Mesendoderm (in vitro differentiated cells): ENCODE measurements around the gene ARL15.

ENCODE experiments used
- DNase-seq: peaks from one replicate; pipeline ENCODE4 v3.0.0; 2013
- H2AK5ac ChIP-seq: 2 replicates; pipeline ENCODE4 v1.6.1; 2013; ENCODE audit warnings: low read length, inconsistent platforms
- H2BK120ac ChIP-seq: 2 replicates; pipeline ENCODE4 v1.6.1; 2013; ENCODE audit warnings: low read depth, mild to moderate bottlenecking, low read length, moderate library complexity, mixed read lengths
- H2BK15ac ChIP-seq: replicated peaks from 2 replicates; pipeline ENCODE4 v1.6.1; 2013; ENCODE audit warnings: low read depth, mild to moderate bottlenecking, moderate library complexity
- H2BK5ac ChIP-seq: 2 replicates; pipeline ENCODE4 v1.6.1; 2013; ENCODE audit warnings: low read length, inconsistent platforms
- H3K18ac ChIP-seq: 2 replicates; pipeline ENCODE4 v1.6.1; 2013; ENCODE audit warnings: mild to moderate bottlenecking, low read length, mixed read lengths
- H3K23ac ChIP-seq: one replicate; pipeline ENCODE4 v1.6.1; 2013; ENCODE audit warnings: low read length
- H3K27ac ChIP-seq: 2 replicates; pipeline ENCODE4 v1.5.1; 2013; ENCODE audit warnings: low read depth, mild to moderate bottlenecking, inconsistent platforms, low read length, moderate library complexity
- H3K27me3 ChIP-seq: 2 replicates; pipeline ENCODE4 v1.6.1; 2013; ENCODE audit warnings: low read length, control low read depth, mild to moderate bottlenecking, inconsistent platforms; ENCODE audit not compliant: insufficient read depth, poor library complexity
- H3K36me3 ChIP-seq: 2 replicates; pipeline ENCODE4 v1.6.1; 2013; ENCODE audit warnings: low read length, inconsistent platforms; ENCODE audit not compliant: control insufficient read depth, insufficient read depth
- H3K4ac ChIP-seq: one replicate; pipeline ENCODE4 v1.6.1; 2013; ENCODE audit warnings: low read depth, mild to moderate bottlenecking, low read length, moderate library complexity
- H3K4me1 ChIP-seq: 2 replicates; pipeline ENCODE4 v1.6.1; 2013; ENCODE audit warnings: low read depth, low read length, inconsistent platforms; ENCODE audit not compliant: control insufficient read depth
- H3K4me2 ChIP-seq: 2 replicates; pipeline ENCODE4 v1.6.1; 2013; ENCODE audit warnings: low read length
- H3K4me3 ChIP-seq: 2 replicates; pipeline ENCODE4 v1.5.1; 2013; ENCODE audit warnings: mild to moderate bottlenecking, low read length
- H3K56ac ChIP-seq: one replicate; pipeline ENCODE4 v1.6.1; 2013; ENCODE audit warnings: low read length
- H3K79me1 ChIP-seq: 2 replicates; pipeline ENCODE4 v1.6.1; 2013; ENCODE audit warnings: low read length, inconsistent platforms
- H3K79me2 ChIP-seq: 2 replicates; pipeline ENCODE4 v1.6.1; 2013; ENCODE audit warnings: mild to moderate bottlenecking, low read length; ENCODE audit not compliant: control insufficient read depth, insufficient read depth
- H3K9ac ChIP-seq: 2 replicates; pipeline ENCODE4 v1.6.1; 2013; ENCODE audit warnings: low read length, inconsistent platforms
- H4K5ac ChIP-seq: one replicate; pipeline ENCODE4 v1.6.1; 2013; ENCODE audit warnings: low read length
- H4K8ac ChIP-seq: one replicate; pipeline ENCODE4 v1.6.1; 2013; ENCODE audit warnings: low read depth, mild to moderate bottlenecking, control low read depth, low read length, moderate library complexity
- WGBS: extraction: QIAGEN DNeasy Blood & Tissue Kit; methylation state at CpG from one replicate; pipeline ENCODE4 v1.1.7; 2013; ENCODE audit warnings: low lambda C conversion rate, missing lambda C conversion rate; ENCODE audit not compliant: insufficient coverage; ENCODE audit errors: extremely low coverage; 5-methylcytosine and 5-hydroxymethylcytosine counted together

The ARL15 gene

GRCh38 chr5:54298947-54299346 lies 11.4 kb downstream of the ARL15 start:
- no peak for DNase-seq
- no peak overlapping the region for H3K18ac ChIP-seq
- no peak overlapping the region for H3K9ac ChIP-seq
- H3K23ac ChIP-seq: no peak overlapping the region
- H3K4me3 ChIP-seq: no peak overlapping the region
- H2AK5ac ChIP-seq: no peak overlapping the region
- H4K8ac ChIP-seq: no peak overlapping the region
- H3K36me3 ChIP-seq: no peaks in the 10 kb centered on the region
- H3K79me1 ChIP-seq: peaks cover 18% of the 10 kb centered on the region
- no peak overlapping the region for H3K27ac ChIP-seq
- H2BK15ac ChIP-seq: no peak overlapping the region
- peaks cover 5% of the 10 kb centered on the region for H3K4me1 ChIP-seq
- no peak overlapping the region for H3K56ac ChIP-seq
- H2BK5ac ChIP-seq: no peak overlapping the region
- H2BK120ac ChIP-seq: no peak overlapping the region
- H4K5ac ChIP-seq: no peak overlapping the region
- H3K4me2 ChIP-seq: no peak overlapping the region
- WGBS: no CpG with 5 or more reads among the region's 5 CpGs
- no peak overlapping the region for H3K4ac ChIP-seq
- H3K79me2 ChIP-seq: peaks cover 5% of the 10 kb centered on the region
- no peaks in the 10 kb centered on the region for H3K27me3 ChIP-seq

GRCh38 chr5:54296386-54296785 lies 14.0 kb downstream of the ARL15 start:
- no peak overlapping the region for H3K27ac ChIP-seq
- WGBS: no CpG with 5 or more reads among the region's 2 CpGs
- DNase-seq: no peak

GRCh38 chr5:54295651-54296276 lies 14.6 kb downstream of the ARL15 start:
- Histone ChIP-seq H4K5ac (no peak overlapping the region), H2AK5ac (no peak overlapping the region), H3K4ac (no peak overlapping the region), H3K9ac (no peak overlapping the region), H2BK15ac (no peak overlapping the region), H3K79me2 (peaks cover 7% of the 10 kb centered on the region), H3K23ac (no peak overlapping the region), H3K18ac (no peak overlapping the region), H3K4me3 (no peak overlapping the region), H2BK5ac (no peak overlapping the region), H3K79me1 (peaks cover 14% of the 10 kb centered on the region), H3K56ac (no peak overlapping the region), H3K36me3 (no peaks in the 10 kb centered on the region), H2BK120ac (no peak overlapping the region), H3K4me2 (no peak overlapping the region), H4K8ac (no peak overlapping the region), H3K27me3 (no peaks in the 10 kb centered on the region), H3K4me1 (peaks cover 5% of the 10 kb centered on the region), H3K27ac (no peak overlapping the region)
- no CpG with 5 or more reads among the region's 8 CpGs for WGBS
- DNase-seq: no peak

More at GRCh38 chr5:54296386-54296785, 14.0 kb downstream of the ARL15 start:
- no peaks in the 10 kb centered on the region for H3K36me3 ChIP-seq
- no peak overlapping the region for H2BK5ac ChIP-seq
- H4K5ac ChIP-seq: no peak overlapping the region
- H2AK5ac ChIP-seq: no peak overlapping the region
- no peak overlapping the region for H3K4me2 ChIP-seq
- H4K8ac ChIP-seq: no peak overlapping the region
- peaks cover 7% of the 10 kb centered on the region for H3K79me2 ChIP-seq
- H3K23ac ChIP-seq: no peak overlapping the region
- H3K56ac ChIP-seq: no peak overlapping the region
- peaks cover 15% of the 10 kb centered on the region for H3K79me1 ChIP-seq
- H3K9ac ChIP-seq: no peak overlapping the region
- H2BK15ac ChIP-seq: no peak overlapping the region
- H2BK120ac ChIP-seq: no peak overlapping the region
- peaks cover 5% of the 10 kb centered on the region for H3K4me1 ChIP-seq
- no peak overlapping the region for H3K4me3 ChIP-seq
- H3K18ac ChIP-seq: no peak overlapping the region
- H3K27me3 ChIP-seq: no peaks in the 10 kb centered on the region
- H3K4ac ChIP-seq: no peak overlapping the region

GRCh38 chr5:54294097-54294667 lies 16.2 kb downstream of the ARL15 start:
- H3K27me3 ChIP-seq: no peaks in the 10 kb centered on the region
- WGBS: no CpG with 5 or more reads among the region's 5 CpGs

GRCh38 chr5:54292866-54293265 lies 17.5 kb downstream of the ARL15 start:
- Histone ChIP-seq H3K27me3 (no peaks in the 10 kb centered on the region), H2BK5ac (no peak overlapping the region), H4K8ac (no peak overlapping the region), H3K4me3 (no peak overlapping the region), H3K4me1 (peaks cover 5% of the 10 kb centered on the region), H3K23ac (no peak overlapping the region), H3K9ac (no peak overlapping the region), H3K36me3 (no peaks in the 10 kb centered on the region), H2AK5ac (no peak overlapping the region), H3K56ac (no peak overlapping the region), H2BK15ac (no peak overlapping the region), H3K27ac (no peak overlapping the region), H3K4ac (no peak overlapping the region), H4K5ac (no peak overlapping the region), H3K4me2 (no peak overlapping the region), H2BK120ac (no peak overlapping the region), H3K79me2 (peaks cover 5% of the 10 kb centered on the region), H3K18ac (no peak overlapping the region), H3K79me1 (peaks cover 6% of the 10 kb centered on the region)
- no peak for DNase-seq
- WGBS: no CpG with 5 or more reads among the region's 1 CpG

More at GRCh38 chr5:54294097-54294667, 16.2 kb downstream of the ARL15 start:
- H3K18ac ChIP-seq: no peak overlapping the region
- no peak overlapping the region for H2BK120ac ChIP-seq
- no peak overlapping the region for H3K9ac ChIP-seq
- H3K23ac ChIP-seq: no peak overlapping the region
- no peak overlapping the region for H2BK5ac ChIP-seq
- no peak for DNase-seq
- H3K56ac ChIP-seq: no peak overlapping the region
- no peak overlapping the region for H2BK15ac ChIP-seq
- H3K79me2 ChIP-seq: peaks cover 4% of the 10 kb centered on the region
- H3K4me1 ChIP-seq: peaks cover 5% of the 10 kb centered on the region
- H3K4ac ChIP-seq: no peak overlapping the region
- peaks cover 8% of the 10 kb centered on the region for H3K79me1 ChIP-seq
- no peak overlapping the region for H3K4me3 ChIP-seq
- no peaks in the 10 kb centered on the region for H3K36me3 ChIP-seq
- H3K4me2 ChIP-seq: no peak overlapping the region
- H4K5ac ChIP-seq: no peak overlapping the region
- H3K27ac ChIP-seq: no peak overlapping the region
- no peak overlapping the region for H2AK5ac ChIP-seq
- H4K8ac ChIP-seq: no peak overlapping the region

- Histone ChIP-seq H2AK5ac (no peak overlapping the region), H3K56ac (no peak overlapping the region), H3K27me3 (no peaks in the 10 kb centered on the region), H2BK120ac (no peak overlapping the region), H3K4me3 (no peak overlapping the region), H3K79me1 (peaks cover 5% of the 10 kb centered on the region), H3K36me3 (no peaks in the 10 kb centered on the region), H3K79me2 (peaks cover 5% of the 10 kb centered on the region), H3K4me1 (peaks cover 5% of the 10 kb centered on the region), H3K9ac (no peak overlapping the region), H4K8ac (no peak overlapping the region), H3K4me2 (no peak overlapping the region), H2BK15ac (no peak overlapping the region), H3K27ac (no peak overlapping the region), H4K5ac (no peak overlapping the region), H3K4ac (no peak overlapping the region), H2BK5ac (no peak overlapping the region), H3K23ac (no peak overlapping the region), H3K18ac (no peak overlapping the region)
- no CpG with 5 or more reads among the region's 3 CpGs for WGBS
- no peak for DNase-seq
These were observed 18.9 kb downstream of the ARL15 start for GRCh38 chr5:54291498-54291897.
